Lung microvascular endothelial cell (primary cell): ENCODE data around the gene APOBEC3A. TPM values are rescaled to one million over a fixed set of nuclear protein-coding genes. Genes with fewer than 3 reads are reported as not detected.

Source experiments
- DNase-seq, 2 donors: peaks; one replicate each; pipeline versions ENCODE4 v3.0.0 to v3.0.0-alpha.2; 2010; ENCODE audit warnings: low read depth in 2 of 2
- total RNA-seq: library from RNA; depleted of rRNA; stranded (reverse); fragments of >200 nt; gene quantifications from 2 replicates; pipeline ENCODE4 v1.2.1, GENCODE V29; 2014

The APOBEC3A gene
- total RNA-seq = not detected in 2 replicates

GRCh38 chr22:38957046-38957770 is at the start of gene APOBEC3A:
Gene APOBEC3A (plus strand): TSS chr22:38957609. CDS start chr22:38957692, 83 bp downstream.
- DNase-seq = no peak

GRCh38 chr22:38907767-38908166 is 49.6 kb upstream of the APOBEC3A start:
- DNase-seq = no peak

- no peak for DNase-seq
These were observed 46.0 kb upstream of the APOBEC3A start for GRCh38 chr22:38911434-38911833.

- no peak for DNase-seq
These were observed 37.7 kb upstream of the APOBEC3A start for GRCh38 chr22:38919631-38920190.

- no peak for DNase-seq
These were observed 36.3 kb upstream of the APOBEC3A start for GRCh38 chr22:38921120-38921519.

- no peak for DNase-seq
These were observed 35.6 kb upstream of the APOBEC3A start for GRCh38 chr22:38921806-38922205.

- peak; percentile 59 to 71 for DNase-seq
These were observed 33.7 kb upstream of the APOBEC3A start for GRCh38 chr22:38923463-38924346.

GRCh38 chr22:38924347-38924952 is 33.0 kb upstream of the APOBEC3A start:
- DNase-seq = peak; percentile 68 to 74

- no peak for DNase-seq
These were observed 31.8 kb upstream of the APOBEC3A start for GRCh38 chr22:38925571-38926041.

GRCh38 chr22:38927033-38927781 is 30.2 kb upstream of the APOBEC3A start:
- peak; percentile 56 to 75 for DNase-seq

GRCh38 chr22:38930512-38930911 is 26.9 kb upstream of the APOBEC3A start:
- DNase-seq = no peak

- no peak for DNase-seq
These were observed 22.4 kb upstream of the APOBEC3A start for GRCh38 chr22:38935023-38935422.

- DNase-seq = no peak
These were observed 21.8 kb upstream of the APOBEC3A start for GRCh38 chr22:38935616-38936015.

GRCh38 chr22:38936562-38936961 is 20.8 kb upstream of the APOBEC3A start:
- DNase-seq = no peak

- no peak for DNase-seq
These were observed 20.4 kb upstream of the APOBEC3A start for GRCh38 chr22:38937036-38937435.

GRCh38 chr22:38937541-38937940 is 19.9 kb upstream of the APOBEC3A start:
- no peak for DNase-seq

GRCh38 chr22:38938221-38938620 is 19.2 kb upstream of the APOBEC3A start:
- no peak for DNase-seq

GRCh38 chr22:38938925-38939324 is 18.5 kb upstream of the APOBEC3A start:
- DNase-seq = no peak

- DNase-seq = no peak
These were observed 16.5 kb upstream of the APOBEC3A start for GRCh38 chr22:38940811-38941384.

GRCh38 chr22:38941488-38941987 is 15.9 kb upstream of the APOBEC3A start:
- no peak for DNase-seq
